K562 (cell line): Measurements from ENCODE around the gene POLR2H. TPM values are rescaled to one million over a fixed set of nuclear protein-coding genes. Genes with fewer than 3 reads are reported as not detected.

Source experiments
- ATAC-seq: fragments of 200-7000 bp; cut with Tn5 transposase; 3 replicates; pipeline ENCODE4 v1.9.1; 2020; ENCODE audit warnings: moderate library complexity
- BruUV-seq: library from RNA; stranded (reverse); fragments of 400-500 nt; replicated peaks from 2 replicates; lab custom pipeline; 2021; lab: Mats Ljungman, UMichigan
- CTCF ChIA-PET: fragments of 300-600 bp; formaldehyde crosslinking; extraction: SDS; loops from one replicate; lab custom pipeline; 2021; ENCODE audit warnings: low intra/inter-chr PET ratio; lab: Yijun Ruan, JAX
- POLR2A ChIA-PET: fragments of 300-600, 350-650 bp; sonication (Branson Sonifier 250); formaldehyde crosslinking; extraction: SDS; loops from one replicate; lab custom pipeline; 2021; ENCODE audit warnings: antibody characterized with exemption, inconsistent platforms; lab: Yijun Ruan, JAX
- DNase-seq, 4 experiments: peaks; one replicate each; pipeline versions ENCODE4 v3.0.0 to v3.0.0-alpha.2; 2011 to 2018; ENCODE audit warnings: low spot score in 3 of 4, mixed read lengths in 3 of 4; ENCODE audit errors: extremely low read depth in 1 of 4
- FAIRE-seq: peaks from 2 replicates; lab custom pipeline; 2011; peaks lifted over from hg19 to GRCh38; lab: Jason Lieb, UNC
- H2AFZ ChIP-seq: 2 replicates; pipeline ENCODE4 v1.6.0; 2011; ENCODE audit warnings: low read depth, low read length, control low read depth, inconsistent platforms
- H3K27ac ChIP-seq: fragments of 200-600 bp; 3 replicates; pipeline ENCODE4 v1.8.0; 2011; ENCODE audit warnings: low read depth, mild to moderate bottlenecking, control low read depth, inconsistent platforms, low read length, moderate library complexity, mixed read lengths; ENCODE audit errors: extremely low read depth
- H3K27me3 ChIP-seq, 2 experiments: fragments of 300-600 bp in 1 of 2; 2 replicates in 1 of 2; 3 replicates in 1 of 2; pipeline versions ENCODE4 v1.6.0 to v1.8.0; 2011; ENCODE audit warnings: inconsistent platforms in 2 of 2, low read length in 2 of 2, mild to moderate bottlenecking in 1 of 2, mixed read lengths in 1 of 2, moderate library complexity in 1 of 2; ENCODE audit not compliant: control insufficient read depth in 2 of 2, insufficient read depth in 2 of 2
- H3K36me3 ChIP-seq: fragments of 300-600 bp; 3 replicates; pipeline ENCODE4 v1.8.0; 2011; ENCODE audit warnings: mild to moderate bottlenecking, low read length, inconsistent platforms; ENCODE audit not compliant: control insufficient read depth, insufficient read depth
- H3K4me1 ChIP-seq, 2 experiments: fragments of 200-600 bp in 1 of 2; replicated peaks in 1 of 2; 2 replicates in 1 of 2; 3 replicates in 1 of 2; pipeline versions ENCODE4 v1.5.1 to v1.8.0; 2011; ENCODE audit warnings: inconsistent platforms in 2 of 2, low read length in 2 of 2, mild to moderate bottlenecking in 1 of 2, mixed read lengths in 1 of 2, moderate library complexity in 1 of 2; ENCODE audit not compliant: control insufficient read depth in 2 of 2, insufficient read depth in 2 of 2
- H3K4me2 ChIP-seq: 2 replicates; pipeline ENCODE4 v1.6.1; 2011; ENCODE audit warnings: low read length, control low read depth, inconsistent platforms, mixed read lengths; ENCODE audit not compliant: insufficient read depth
- H3K4me3 ChIP-seq: fragments of 200-600 bp; sonication (generic), shearing (Covaris generic); 2 replicates; pipeline ENCODE4 v1.5.1; 2016; ENCODE audit warnings: control low read depth, inconsistent platforms
- H3K79me2 ChIP-seq: fragments of 200-600 bp; 3 replicates; pipeline ENCODE4 v1.8.0; 2011; ENCODE audit warnings: low read length, inconsistent platforms; ENCODE audit not compliant: control insufficient read depth, insufficient read depth
- H3K9ac ChIP-seq, 2 experiments: 2 replicates each; pipeline versions ENCODE4 v1.6.0 to v1.6.1; 2011; ENCODE audit warnings: low read depth in 2 of 2, low read length in 2 of 2, control low read depth in 1 of 2, inconsistent platforms in 1 of 2, mild to moderate bottlenecking in 1 of 2, mixed read lengths in 1 of 2; ENCODE audit not compliant: insufficient read depth in 1 of 2
- H3K9me1 ChIP-seq: one replicate; pipeline ENCODE4 v1.6.0; 2011; ENCODE audit warnings: inconsistent platforms, mild to moderate bottlenecking, low read length, moderate library complexity; ENCODE audit not compliant: control insufficient read depth, insufficient read depth
- H3K9me3 ChIP-seq: replicated peaks from 2 replicates; pipeline ENCODE4 v1.5.1; 2011; ENCODE audit warnings: low read depth, low read length, inconsistent platforms; ENCODE audit not compliant: control insufficient read depth, insufficient read depth
- H4K20me1 ChIP-seq: replicated peaks from 2 replicates; pipeline ENCODE4 v1.6.1; 2011; ENCODE audit warnings: low read length, inconsistent platforms, mixed read lengths; ENCODE audit not compliant: control insufficient read depth, insufficient read depth
- CBFA2T3 ChIP-seq: fragments of 450-650 bp; IDR thresholded peaks from 2 replicates; pipeline ENCODE4 v1.6.1; 2017
- POLR2G ChIP-seq: fragments of 200-400 bp; formaldehyde crosslinking; IDR thresholded peaks from 2 replicates; pipeline ENCODE4 v1.6.1; 2017; ENCODE audit warnings: low read depth, mild to moderate bottlenecking, antibody characterized with exemption, low read length, moderate library complexity
- RBFOX2 ChIP-seq: fragments of 200-400 bp; formaldehyde crosslinking; IDR thresholded peaks from 2 replicates; pipeline ENCODE4 v1.6.1; 2017; ENCODE audit warnings: low read depth, mild to moderate bottlenecking, low read length, moderate library complexity
- RNF219 ChIP-seq: fragments of 250-450 bp; sonication (Bioruptor Pico); IDR thresholded peaks from 2 replicates; pipeline ENCODE4 v1.5.0; 2022; ENCODE audit warnings: mild to moderate bottlenecking
- XRCC3 ChIP-seq: fragments of 450-650 bp; IDR thresholded peaks from 2 replicates; pipeline ENCODE4 v1.6.1; 2017; ENCODE audit warnings: mild to moderate bottlenecking, moderate library complexity
- WGBS: fragments of 100-300 bp; shearing (Covaris generic); methylation state at CpG from one replicate; pipeline ENCODE4 v1.1.6; 2016; ENCODE audit warnings: low coverage, mixed read lengths; ENCODE audit not compliant: insufficient coverage; ENCODE audit errors: missing lambda C conversion rate; 5-methylcytosine and 5-hydroxymethylcytosine counted together
- in situ Hi-C: fragments of 300-500 bp; cut with MboI; formaldehyde crosslinking; loops from 4 replicates; pipeline ENCODE4 v1.15.0; 2018; ENCODE audit warnings: inconsistent platforms, mixed read lengths
- intact Hi-C: fragments of 100-400 bp; cut with micrococcal nuclease; formaldehyde crosslinking; loops from 2 replicates; pipeline ENCODE4 v1.14.2; 2022
- polyA plus RNA-seq, 8 experiments: library from polyadenylated mRNA; depleted of rRNA in 4 of 8; stranded (reverse) in 5 of 8; unstranded in 3 of 8; fragments of >200 nt; fragmentation: Nextera tagmentation in 2 of 8; fragmentation: Illumina TruSeq in 1 of 8; extraction: Ambion mirVana in 2 of 8; extraction: Trizol in 1 of 8; gene quantifications; 2 replicates each; pipeline versions ENCODE4 v1.2.1 to v1.2.3, GENCODE V29; 2011 to 2014; ENCODE audit warnings: inconsistent platforms in 1 of 8, missing spikeins in 1 of 8
- total RNA-seq, 7 experiments: library from RNA; depleted of rRNA in 6 of 7; stranded (reverse); fragments of >200 nt in 6 of 7; fragmentation: Illumina TruSeq in 2 of 7; extraction: Trizol in 2 of 7; gene quantifications; 2 replicates each; pipeline versions ENCODE4 v1.2.1 to v1.2.3, GENCODE V29; 2011 to 2021; ENCODE audit warnings: low replicate concordance in 1 of 7
- TF ChIP-seq, protein P1 (sequence below): fragments of 250-450 bp; sonication (Bioruptor Pico); IDR thresholded peaks from 2 replicates; pipeline ENCODE4 v1.8.0; 2021; ENCODE audit warnings: moderate library complexity, mild to moderate bottlenecking, inconsistent platforms
- TF ChIP-seq, protein P2 (sequence below), 2 experiments: IDR thresholded peaks; 2 replicates each; pipeline ENCODE4 v1.6.1; 2012; ENCODE audit warnings: improper control_type of control experiment in 2 of 2, low read depth in 2 of 2, low read length in 2 of 2, borderline replicate concordance in 1 of 2
- TF ChIP-seq, protein P3 (sequence below): sonication (generic); formaldehyde crosslinking; IDR thresholded peaks from 2 replicates; pipeline ENCODE4 v1.8.1; 2023; ENCODE audit warnings: mild to moderate bottlenecking, missing genetic modification reagents

POLR2H gene
- total and polyA plus RNA-seq, 9 of the 15 experiments (the other 6 are each of a cell fraction or from before 2014, with no cell fraction given): 128 to 512 (median 220) TPM

GRCh38 chr3:184357248-184358123 lies 4.0 kb upstream of the POLR2H start:
- H3K4me2 ChIP-seq: no peak overlapping the region
- ChIA-PET CTCF (no interaction called here), POLR2A (interaction anchor here (0.7 to 1.7 kb wide), 2 partner anchors 9 to 14 kb away, joined by 3 to 9 read pairs; no protein-coding TSS in a partner anchor)
- H3K4me1 ChIP-seq: peaks cover 21 to 77% of the 10 kb centered on the region in 2 experiments
- ATAC-seq (no peak), FAIRE-seq (no peak), DNase-seq (peak in 2 of 4 experiments; percentile 29 to 56)
- intact Hi-C loops (no loop called here), in situ Hi-C loops (no loop called here)
- no peak overlapping the region for H3K27ac ChIP-seq
- BruUV-seq: no TSS peak
- H3K4me3 ChIP-seq: no peak overlapping the region
- no peak overlapping the region for H2AFZ ChIP-seq
- TF ChIP-seq, protein P1, sequence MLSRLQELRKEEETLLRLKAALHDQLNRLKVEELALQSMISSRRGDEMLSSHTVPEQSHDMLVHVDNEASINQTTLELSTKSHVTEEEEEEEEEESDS (CRISPR knock-in tag): no peak
- TF ChIP-seq POLR2G: 0 out of 2 replicates have a peak, but pooled peaks have one; percentile 17
- TF ChIP-seq, protein P2, sequence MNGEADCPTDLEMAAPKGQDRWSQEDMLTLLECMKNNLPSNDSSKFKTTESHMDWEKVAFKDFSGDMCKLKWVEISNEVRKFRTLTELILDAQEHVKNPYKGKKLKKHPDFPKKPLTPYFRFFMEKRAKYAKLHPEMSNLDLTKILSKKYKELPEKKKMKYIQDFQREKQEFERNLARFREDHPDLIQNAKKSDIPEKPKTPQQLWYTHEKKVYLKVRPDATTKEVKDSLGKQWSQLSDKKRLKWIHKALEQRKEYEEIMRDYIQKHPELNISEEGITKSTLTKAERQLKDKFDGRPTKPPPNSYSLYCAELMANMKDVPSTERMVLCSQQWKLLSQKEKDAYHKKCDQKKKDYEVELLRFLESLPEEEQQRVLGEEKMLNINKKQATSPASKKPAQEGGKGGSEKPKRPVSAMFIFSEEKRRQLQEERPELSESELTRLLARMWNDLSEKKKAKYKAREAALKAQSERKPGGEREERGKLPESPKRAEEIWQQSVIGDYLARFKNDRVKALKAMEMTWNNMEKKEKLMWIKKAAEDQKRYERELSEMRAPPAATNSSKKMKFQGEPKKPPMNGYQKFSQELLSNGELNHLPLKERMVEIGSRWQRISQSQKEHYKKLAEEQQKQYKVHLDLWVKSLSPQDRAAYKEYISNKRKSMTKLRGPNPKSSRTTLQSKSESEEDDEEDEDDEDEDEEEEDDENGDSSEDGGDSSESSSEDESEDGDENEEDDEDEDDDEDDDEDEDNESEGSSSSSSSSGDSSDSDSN (IDR thresholded peaks at IDR 0.05; ENCODE audit: borderline replicate concordance in 1 of 2, low read depth in 2 of 2, low read length in 2 of 2): 0 out of 4 replicates have a peak, but pooled peaks of 1 of the 2 experiments have one; percentile 30
- 0 out of 2 replicates have a peak, but pooled peaks have one; percentile 18 for TF ChIP-seq RBFOX2
- TF ChIP-seq, protein P3, sequence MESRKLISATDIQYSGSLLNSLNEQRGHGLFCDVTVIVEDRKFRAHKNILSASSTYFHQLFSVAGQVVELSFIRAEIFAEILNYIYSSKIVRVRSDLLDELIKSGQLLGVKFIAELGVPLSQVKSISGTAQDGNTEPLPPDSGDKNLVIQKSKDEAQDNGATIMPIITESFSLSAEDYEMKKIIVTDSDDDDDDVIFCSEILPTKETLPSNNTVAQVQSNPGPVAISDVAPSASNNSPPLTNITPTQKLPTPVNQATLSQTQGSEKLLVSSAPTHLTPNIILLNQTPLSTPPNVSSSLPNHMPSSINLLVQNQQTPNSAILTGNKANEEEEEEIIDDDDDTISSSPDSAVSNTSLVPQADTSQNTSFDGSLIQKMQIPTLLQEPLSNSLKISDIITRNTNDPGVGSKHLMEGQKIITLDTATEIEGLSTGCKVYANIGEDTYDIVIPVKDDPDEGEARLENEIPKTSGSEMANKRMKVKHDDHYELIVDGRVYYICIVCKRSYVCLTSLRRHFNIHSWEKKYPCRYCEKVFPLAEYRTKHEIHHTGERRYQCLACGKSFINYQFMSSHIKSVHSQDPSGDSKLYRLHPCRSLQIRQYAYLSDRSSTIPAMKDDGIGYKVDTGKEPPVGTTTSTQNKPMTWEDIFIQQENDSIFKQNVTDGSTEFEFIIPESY (CRISPR knock-in tag): peak; percentile 62
- TF ChIP-seq RNF219: no peak
- TF ChIP-seq CBFA2T3: 0 out of 2 replicates have a peak, but pooled peaks have one; percentile 9
- no peak for TF ChIP-seq XRCC3
- no peaks in the 10 kb centered on the region for H3K9me3 ChIP-seq
- 63% methylated on average over 19 of the region's 24 CpGs for WGBS
- H3K9ac ChIP-seq: peak overlapping the region in 1 of 2 experiments; percentile 85; a peak in 2 of 4 replicates
- no peaks in the 10 kb centered on the region for H4K20me1 ChIP-seq
- H3K79me2 ChIP-seq: peaks cover 30% of the 10 kb centered on the region
- peaks cover 62% of the 10 kb centered on the region; the same call in 2 of the 3 replicates for H3K36me3 ChIP-seq
- H3K27me3 ChIP-seq: no peaks in the 10 kb centered on the region
- peaks cover 5% of the 10 kb centered on the region for H3K9me1 ChIP-seq
